HG03064 (cell line): ENCODE measurements around the gene TMPRSS11B.
"Not testable (repeated sequence)": the region's sequence is repeated elsewhere in the genome, so short reads cannot be mapped to it uniquely, and the experiment has no call there.

Source experiments
- ATAC-seq: cut with Tn5 transposase; IDR thresholded peaks from one replicate; pipeline ENCODE4 v1.9.1; 2021; ENCODE audit warnings: low read depth; ENCODE audit not compliant: unreplicated experiment

Gene TMPRSS11B

GRCh38 chr4:68245594-68245993 lies at the start of gene TMPRSS11B:
Gene TMPRSS11B (minus strand): TSS chr4:68245694. CDS start chr4:68245558, 136 bp downstream.
- ATAC-seq, result no peak

- no peak for ATAC-seq
Measured at GRCh38 chr4:68291256-68291655, 45.8 kb upstream of the TMPRSS11B start.

GRCh38 chr4:68288393-68288740 lies 42.9 kb upstream of the TMPRSS11B start:
- no peak for ATAC-seq

- no peak for ATAC-seq
Measured at GRCh38 chr4:68287704-68288392, 42.4 kb upstream of the TMPRSS11B start.

GRCh38 chr4:68283714-68284113 lies 38.2 kb upstream of the TMPRSS11B start:
- no peak for ATAC-seq

- ATAC-seq, result no peak
Measured at GRCh38 chr4:68283095-68283494, 37.6 kb upstream of the TMPRSS11B start.

GRCh38 chr4:68281796-68282740 lies 36.6 kb upstream of the TMPRSS11B start:
- not testable (repeated sequence) for ATAC-seq

GRCh38 chr4:68278029-68278428 lies 32.5 kb upstream of the TMPRSS11B start:
- ATAC-seq, result no peak

GRCh38 chr4:68277627-68278026 lies 32.1 kb upstream of the TMPRSS11B start:
- no peak for ATAC-seq

- ATAC-seq, result no peak
Measured at GRCh38 chr4:68272860-68273259, 27.4 kb upstream of the TMPRSS11B start.

- ATAC-seq, result no peak
Measured at GRCh38 chr4:68272380-68272779, 26.9 kb upstream of the TMPRSS11B start.

GRCh38 chr4:68271851-68272357 lies 26.4 kb upstream of the TMPRSS11B start:
- no peak for ATAC-seq

GRCh38 chr4:68267433-68267944 lies 22.0 kb upstream of the TMPRSS11B start:
- no peak for ATAC-seq

- no peak for ATAC-seq
Measured at GRCh38 chr4:68264875-68265565, 19.5 kb upstream of the TMPRSS11B start.

- no peak for ATAC-seq
Measured at GRCh38 chr4:68259191-68259590, 13.7 kb upstream of the TMPRSS11B start.

GRCh38 chr4:68257719-68258118 lies 12.2 kb upstream of the TMPRSS11B start:
- no peak for ATAC-seq

- ATAC-seq, result no peak
Measured at GRCh38 chr4:68256284-68256683, 10.8 kb upstream of the TMPRSS11B start.

- ATAC-seq, result no peak
Measured at GRCh38 chr4:68250151-68250930, 4.8 kb upstream of the TMPRSS11B start.

GRCh38 chr4:68249434-68249833 lies 3.9 kb upstream of the TMPRSS11B start:
- no peak for ATAC-seq

GRCh38 chr4:68240620-68241019 lies 4.9 kb downstream of the TMPRSS11B start:
- ATAC-seq, result no peak
